GM19035 (cell line): ENCODE measurements around the gene SPANXA2.
"Not testable (repeated sequence)": the region's sequence is repeated elsewhere in the genome, so short reads cannot be mapped to it uniquely, and the experiment has no call there.

Experiments used
- ATAC-seq: cut with Tn5 transposase; IDR thresholded peaks from one replicate; pipeline ENCODE4 v1.9.1; 2021; ENCODE audit not compliant: unreplicated experiment

The SPANXA2 gene

DNA sequence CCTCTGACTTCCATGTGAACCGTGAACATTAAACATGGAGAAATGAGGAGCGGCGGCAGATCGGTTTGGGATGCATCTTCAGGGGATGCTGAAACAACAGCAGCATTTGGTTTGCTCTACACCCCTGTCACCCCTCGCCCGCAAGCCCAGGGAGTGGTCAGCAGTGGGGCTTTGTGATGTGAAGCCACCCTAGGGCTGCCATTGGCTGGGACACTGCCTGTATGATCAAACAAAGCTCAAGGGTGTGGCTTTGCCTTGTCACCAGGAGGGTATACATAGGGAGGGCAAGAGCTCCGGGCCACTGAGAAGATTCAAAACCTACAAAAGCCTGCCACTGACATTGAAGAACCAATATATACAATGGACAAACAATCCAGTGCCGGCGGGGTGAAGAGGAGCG, at the start of gene SPANXA2:
TSS of gene SPANXA2 (plus strand) at position 301 of the 400 bp plus-strand sequence. CDS start at position 361, 60 bp downstream.
- not testable (repeated sequence) for ATAC-seq

DNA sequence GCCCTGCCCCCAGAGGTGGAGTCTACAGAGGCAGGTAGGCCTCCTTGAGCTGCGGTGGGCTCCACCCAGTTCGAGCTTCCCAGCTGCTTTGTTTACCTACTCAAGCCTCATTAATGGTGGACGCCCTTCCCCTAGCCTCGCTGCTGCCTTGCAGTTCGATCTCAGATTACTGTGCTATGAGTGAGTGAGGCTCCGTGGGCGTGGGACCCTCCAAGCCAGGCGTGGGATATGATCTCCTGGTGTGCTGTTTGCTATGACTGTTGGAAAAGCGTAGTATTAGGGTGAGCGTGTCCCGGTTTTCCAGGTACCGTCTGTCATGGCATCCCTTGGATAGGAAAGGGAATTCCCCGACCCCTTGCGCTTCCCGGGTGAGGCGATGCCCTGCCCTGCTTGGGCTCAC, 47.0 kb upstream of the SPANXA2 start:
- not testable (repeated sequence) for ATAC-seq

GRCh38 chrX:141584638-141585037, 4.9 kb upstream of the SPANXA2 start, which contains the start of gene SPANXA1:
TSS of gene SPANXA1 (minus strand) at chrX:141584738. CDS start at chrX:141584678, 60 bp downstream.
- ATAC-seq, result not testable (repeated sequence)

GRCh38 chrX:141609111-141609510, 19.6 kb downstream of the SPANXA2 start:
- ATAC-seq, result no peak

DNA sequence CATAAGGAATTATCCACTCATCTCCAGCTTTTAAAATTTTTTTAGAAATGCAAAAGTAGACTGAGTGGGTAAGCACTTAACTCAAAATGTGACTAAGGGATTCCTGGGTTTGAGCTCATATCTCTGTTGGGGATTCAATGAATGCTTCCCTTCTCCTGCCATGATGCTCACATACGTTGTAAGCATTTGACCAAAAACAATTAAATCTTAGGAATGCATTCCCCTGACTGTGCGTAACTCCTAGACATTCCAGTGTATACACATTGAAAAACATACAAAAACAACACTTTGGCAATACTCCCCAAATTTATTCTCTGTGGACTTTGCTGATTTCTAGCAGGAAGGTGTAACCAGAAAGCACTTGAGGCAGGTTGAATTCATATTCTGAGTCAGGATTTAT, 29.8 kb downstream of the SPANXA2 start:
- no peak for ATAC-seq

DNA sequence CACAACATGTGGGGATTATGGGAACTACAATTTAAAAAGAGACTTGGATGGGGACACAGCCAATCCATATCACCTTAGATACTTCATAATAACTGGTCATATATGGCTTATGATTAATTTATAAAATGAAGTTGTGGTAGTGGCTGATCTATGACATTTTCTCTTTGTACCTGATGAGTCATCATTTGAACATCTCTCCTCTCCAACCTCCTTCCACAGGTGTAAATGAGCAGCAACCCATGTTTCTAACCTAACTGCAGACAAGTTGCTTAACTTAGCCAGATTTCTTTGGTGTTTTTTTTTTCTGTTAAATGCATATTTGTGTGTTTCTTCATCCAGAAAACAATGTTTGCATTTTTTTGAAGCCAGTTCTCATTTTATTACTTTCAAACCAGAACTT, 42.6 kb downstream of the SPANXA2 start:
- ATAC-seq, result no peak

GRCh38 chrX:141638550-141638949, 49.0 kb downstream of the SPANXA2 start:
- no peak for ATAC-seq
